K562 (cell line): ENCODE data around the gene CD14. TPM values are rescaled to one million over a fixed set of nuclear protein-coding genes. Genes with fewer than 3 reads are reported as not detected.
A peak's percentile ranks its signal among the peaks of the same experiment; 100 is the strongest.

Experiments used
- CCNT2 ChIP-seq: IDR thresholded peaks from 2 replicates; pipeline ENCODE4 v1.6.1; 2011; ENCODE audit warnings: borderline replicate concordance, low read depth, mild to moderate bottlenecking, moderate library complexity, mixed read lengths, low read length; ENCODE audit not compliant: insufficient read length; ENCODE audit errors: extremely low read depth
- CHCHD3 ChIP-seq: fragments of 250-450 bp; sonication (Bioruptor Pico); IDR thresholded peaks from 2 replicates; pipeline ENCODE4 v2.1.2; 2022; ENCODE audit warnings: mild to moderate bottlenecking
- GABPA ChIP-seq: fragments of 200-800 bp; sonication (Bioruptor generic); conservative IDR thresholded peaks from 2 replicates; pipeline ENCODE4 v1.6.1; 2016; ENCODE audit warnings: low read depth, missing genetic modification characterization, missing compliant biosample characterization
- GATAD2A ChIP-seq: fragments of 450-650 bp; IDR thresholded peaks from 2 replicates; pipeline ENCODE4 v1.6.1; 2017
- HSF4 ChIP-seq: fragments of 250-450 bp; sonication (Bioruptor Pico); IDR thresholded peaks from 2 replicates; pipeline ENCODE4 v2.1.2; 2022; ENCODE audit warnings: mild to moderate bottlenecking, moderate library complexity, borderline replicate concordance
- L3MBTL2 ChIP-seq: fragments of 450-650 bp; IDR thresholded peaks from 2 replicates; pipeline ENCODE4 v1.6.1; 2016; ENCODE audit warnings: mild to moderate bottlenecking, moderate library complexity
- MTF1 ChIP-seq: fragments of 250-450 bp; sonication (Bioruptor Pico); IDR thresholded peaks from 2 replicates; pipeline ENCODE4 v1.9.0; 2021; ENCODE audit warnings: moderate library complexity, mild to moderate bottlenecking, inconsistent platforms, borderline replicate concordance
- MYC ChIP-seq, 2 experiments: fragments of 250-450 bp in 1 of 2; sonication (Bioruptor Pico) in 1 of 2; IDR thresholded peaks; 2 replicates each; pipeline versions ENCODE4 v1.5.1 to v1.6.1; 2012 to 2021; ENCODE audit warnings: low read depth in 2 of 2, borderline replicate concordance in 1 of 2, improper control_type of control experiment in 1 of 2, low read length in 1 of 2, mild to moderate bottlenecking in 1 of 2, moderate library complexity in 1 of 2
- NCOA1 ChIP-seq: fragments of 450-650 bp; IDR thresholded peaks from 2 replicates; pipeline ENCODE4 v1.6.1; 2016; ENCODE audit warnings: low read depth
- NELFE ChIP-seq: IDR thresholded peaks from 2 replicates; pipeline ENCODE4 v1.6.1; 2011; ENCODE audit warnings: mild to moderate bottlenecking; ENCODE audit not compliant: insufficient read depth, insufficient read length
- PHF21A ChIP-seq: fragments of 450-650 bp; IDR thresholded peaks from 2 replicates; pipeline ENCODE4 v1.6.1; 2017; ENCODE audit warnings: low read depth, borderline replicate concordance
- POLR2B ChIP-seq: fragments of 450-650 bp; IDR thresholded peaks from 2 replicates; pipeline ENCODE4 v1.6.1; 2018; ENCODE audit warnings: low read depth; ENCODE audit not compliant: partially characterized antibody
- RAD21 ChIP-seq, 2 experiments: fragments of 250-450 bp in 1 of 2; fragments of 450-650 bp in 1 of 2; sonication (Bioruptor Pico) in 1 of 2; formaldehyde crosslinking in 1 of 2; IDR thresholded peaks in 1 of 2; conservative IDR thresholded peaks in 1 of 2; 2 replicates each; pipeline versions ENCODE4 v1.4.0 to v1.8.0; 2020 to 2022; ENCODE audit warnings: mild to moderate bottlenecking in 2 of 2, moderate library complexity in 1 of 2
- SAFB2 ChIP-seq: fragments of 200-400 bp; formaldehyde crosslinking; IDR thresholded peaks from 2 replicates; pipeline ENCODE4 v1.6.1; 2018; ENCODE audit warnings: borderline replicate concordance, low read length, low read depth, moderate library complexity; ENCODE audit not compliant: severe bottlenecking
- SP2 ChIP-seq: IDR thresholded peaks from 2 replicates; pipeline ENCODE4 v1.6.1; 2011; ENCODE audit warnings: mild to moderate bottlenecking, low read depth, low read length, moderate library complexity; ENCODE audit not compliant: poor library complexity, severe bottlenecking; ENCODE audit errors: extremely low read depth
- TCF3 ChIP-seq: sonication (generic); formaldehyde crosslinking; IDR thresholded peaks from 2 replicates; pipeline ENCODE4 v1.4.0; 2020; ENCODE audit warnings: mild to moderate bottlenecking, missing genetic modification reagents
- ZNF133 ChIP-seq: fragments of 250-450 bp; sonication (Bioruptor Pico); IDR thresholded peaks from 2 replicates; pipeline ENCODE4 v1.4.0; 2020; ENCODE audit warnings: mild to moderate bottlenecking
- ZNF174 ChIP-seq: fragments of 250-450 bp; sonication (Bioruptor Pico); IDR thresholded peaks from 2 replicates; pipeline ENCODE4 v1.4.0; 2020; ENCODE audit warnings: mild to moderate bottlenecking
- ZNF3 ChIP-seq: fragments of 250-450 bp; sonication (Bioruptor Pico); IDR thresholded peaks from 2 replicates; pipeline ENCODE4 v1.5.0; 2021; ENCODE audit warnings: mild to moderate bottlenecking, moderate library complexity
- ZNF316 ChIP-seq: fragments of 450-650 bp; IDR thresholded peaks from 2 replicates; pipeline ENCODE4 v1.6.1; 2016
- ZNF436 ChIP-seq: fragments of 250-450, 450-650 bp; sonication (Bioruptor Pico); formaldehyde crosslinking; IDR thresholded peaks from 2 replicates; pipeline ENCODE4 v1.7.0; 2020; ENCODE audit warnings: mild to moderate bottlenecking
- ZNF507 ChIP-seq: conservative IDR thresholded peaks from 2 replicates; pipeline ENCODE4 v1.6.1; 2017; ENCODE audit warnings: missing genetic modification characterization, missing compliant biosample characterization
- ZNF584 ChIP-seq: fragments of 200-800 bp; sonication (Bioruptor generic); IDR thresholded peaks from 2 replicates; pipeline ENCODE4 v1.6.1; 2016; ENCODE audit warnings: low read depth, mild to moderate bottlenecking, missing genetic modification characterization, missing compliant biosample characterization
- ZNF696 ChIP-seq: fragments of 250-450 bp; sonication (Bioruptor Pico); conservative IDR thresholded peaks from 2 replicates; pipeline ENCODE4 v1.4.0; 2020; ENCODE audit warnings: mild to moderate bottlenecking, moderate library complexity
- ZNF77 ChIP-seq: fragments of 250-450 bp; sonication (Bioruptor Pico); IDR thresholded peaks from 2 replicates; pipeline ENCODE4 v1.5.0; 2020
- polyA plus RNA-seq, 8 experiments: library from polyadenylated mRNA; depleted of rRNA in 4 of 8; stranded (reverse) in 5 of 8; unstranded in 3 of 8; fragments of >200 nt; fragmentation: Nextera tagmentation in 2 of 8; fragmentation: Illumina TruSeq in 1 of 8; extraction: Ambion mirVana in 2 of 8; extraction: Trizol in 1 of 8; gene quantifications; 2 replicates each; pipeline versions ENCODE4 v1.2.1 to v1.2.3, GENCODE V29; 2011 to 2014; ENCODE audit warnings: inconsistent platforms in 1 of 8, missing spikeins in 1 of 8
- total RNA-seq, 7 experiments: library from RNA; depleted of rRNA in 6 of 7; stranded (reverse); fragments of >200 nt in 6 of 7; fragmentation: Illumina TruSeq in 2 of 7; extraction: Trizol in 2 of 7; gene quantifications; 2 replicates each; pipeline versions ENCODE4 v1.2.1 to v1.2.3, GENCODE V29; 2011 to 2021; ENCODE audit warnings: low replicate concordance in 1 of 7
- TF ChIP-seq, protein P1 (sequence below): IDR thresholded peaks from 3 replicates; pipeline ENCODE4 v1.6.1; 2011; ENCODE audit warnings: borderline replicate concordance, mild to moderate bottlenecking; ENCODE audit not compliant: insufficient read length, insufficient read depth
- TF ChIP-seq, protein P2 (sequence below): fragments of 200-800 bp; sonication (Bioruptor generic); IDR thresholded peaks from 2 replicates; pipeline ENCODE4 v1.6.1; 2017; ENCODE audit warnings: missing genetic modification characterization, missing compliant biosample characterization

Gene CD14
- total and polyA plus RNA-seq, 9 of the 15 experiments (the other 6 are each of a cell fraction or from before 2014, with no cell fraction given) = 0.07 to 0.47 (median 0.14) TPM; not detected in 2

DNA sequence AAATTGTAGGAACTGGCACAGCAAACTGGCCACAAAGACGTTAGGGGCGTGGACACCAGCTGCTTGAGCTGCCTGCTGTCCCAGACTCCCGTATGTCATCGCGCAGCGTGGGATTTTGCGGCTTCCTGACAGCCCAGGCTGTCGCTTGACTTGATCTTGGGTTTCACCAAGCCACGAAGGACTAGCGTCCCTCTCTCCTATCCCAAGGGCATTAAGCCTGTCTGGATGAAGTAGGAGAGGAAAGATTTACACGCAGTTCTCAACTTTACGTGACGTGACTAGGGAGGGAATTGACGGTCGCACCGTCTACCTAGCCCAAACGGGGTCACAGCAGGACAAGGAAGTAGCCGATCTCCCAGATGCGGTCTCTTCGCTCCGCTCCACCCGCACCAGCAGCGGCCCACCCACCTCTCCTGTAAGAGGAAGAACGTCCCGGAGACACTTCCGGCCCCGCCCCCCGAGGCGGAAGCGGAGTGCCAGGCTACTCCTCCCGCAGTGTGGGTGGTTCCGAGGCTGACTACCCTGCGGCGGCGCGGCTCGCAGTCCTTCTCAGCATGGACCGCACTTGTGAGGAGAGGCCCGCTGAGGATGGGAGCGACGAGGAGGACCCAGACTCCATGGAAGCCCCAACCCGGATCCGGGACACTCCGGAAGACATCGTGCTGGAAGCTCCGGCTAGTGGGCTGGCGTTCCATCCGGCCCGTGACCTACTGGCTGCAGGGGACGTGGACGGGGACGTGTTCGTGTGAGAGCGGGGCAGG is 31.6 kb upstream of the CD14 start, which contains the start of gene WDR55 (continued):
- TF ChIP-seq, protein P1, sequence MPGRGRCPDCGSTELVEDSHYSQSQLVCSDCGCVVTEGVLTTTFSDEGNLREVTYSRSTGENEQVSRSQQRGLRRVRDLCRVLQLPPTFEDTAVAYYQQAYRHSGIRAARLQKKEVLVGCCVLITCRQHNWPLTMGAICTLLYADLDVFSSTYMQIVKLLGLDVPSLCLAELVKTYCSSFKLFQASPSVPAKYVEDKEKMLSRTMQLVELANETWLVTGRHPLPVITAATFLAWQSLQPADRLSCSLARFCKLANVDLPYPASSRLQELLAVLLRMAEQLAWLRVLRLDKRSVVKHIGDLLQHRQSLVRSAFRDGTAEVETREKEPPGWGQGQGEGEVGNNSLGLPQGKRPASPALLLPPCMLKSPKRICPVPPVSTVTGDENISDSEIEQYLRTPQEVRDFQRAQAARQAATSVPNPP = no peak
- TF ChIP-seq MYC (IDR thresholded peaks at IDR 0.05; ENCODE audit: low read depth, low read length) = peak; percentile 49
- peak; percentile 25; the same call in 1 of the 2 replicates for TF ChIP-seq MYC (CRISPR knock-in tag; IDR thresholded peaks at IDR 0.05; ENCODE audit: borderline replicate concordance, low read depth)
- TF ChIP-seq GATAD2A = no peak
- TF ChIP-seq ZNF507 (tag) = no peak
- TF ChIP-seq NELFE = no peak
- no peak for TF ChIP-seq ZNF316
- TF ChIP-seq TCF3 (CRISPR knock-in tag) = peak; percentile 50; the same call in 1 of the 2 replicates
- no peak for TF ChIP-seq SAFB2
- no peak for TF ChIP-seq ZNF77 (CRISPR knock-in tag)
- peak; percentile 92 for TF ChIP-seq NCOA1
- no peak for TF ChIP-seq MTF1 (CRISPR knock-in tag)
- TF ChIP-seq GABPA = peak; percentile 97
- peak; percentile 53 for TF ChIP-seq CCNT2
- no peak for TF ChIP-seq ZNF436 (CRISPR knock-in tag)
- no peak for TF ChIP-seq ZNF174 (CRISPR knock-in tag)
- no peak for TF ChIP-seq ZNF696 (CRISPR knock-in tag)
- TF ChIP-seq RAD21 (CRISPR knock-in tag; conservative IDR thresholded peaks at IDR 0.05 in 1 of 2, IDR thresholded peaks at IDR 0.05 in 1 of 2) = peak; percentile 6 to 9; a peak in 1 of 4 replicates
- no peak for TF ChIP-seq ZNF584 (CRISPR knock-in tag)
- TF ChIP-seq PHF21A = no peak
- peak; percentile 76 for TF ChIP-seq L3MBTL2
- TF ChIP-seq HSF4 (CRISPR knock-in tag) = no peak
- TF ChIP-seq POLR2B = peak; percentile 80
- no peak for TF ChIP-seq SP2
- TF ChIP-seq ZNF133 = no peak
- TF ChIP-seq CHCHD3 (CRISPR knock-in tag) = no peak
- TF ChIP-seq ZNF3 (CRISPR knock-in tag) = no peak
- TF ChIP-seq, protein P2, sequence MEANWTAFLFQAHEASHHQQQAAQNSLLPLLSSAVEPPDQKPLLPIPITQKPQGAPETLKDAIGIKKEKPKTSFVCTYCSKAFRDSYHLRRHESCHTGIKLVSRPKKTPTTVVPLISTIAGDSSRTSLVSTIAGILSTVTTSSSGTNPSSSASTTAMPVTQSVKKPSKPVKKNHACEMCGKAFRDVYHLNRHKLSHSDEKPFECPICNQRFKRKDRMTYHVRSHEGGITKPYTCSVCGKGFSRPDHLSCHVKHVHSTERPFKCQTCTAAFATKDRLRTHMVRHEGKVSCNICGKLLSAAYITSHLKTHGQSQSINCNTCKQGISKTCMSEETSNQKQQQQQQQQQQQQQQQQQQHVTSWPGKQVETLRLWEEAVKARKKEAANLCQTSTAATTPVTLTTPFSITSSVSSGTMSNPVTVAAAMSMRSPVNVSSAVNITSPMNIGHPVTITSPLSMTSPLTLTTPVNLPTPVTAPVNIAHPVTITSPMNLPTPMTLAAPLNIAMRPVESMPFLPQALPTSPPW (CRISPR knock-in tag) = peak; percentile 89
